H1 (cell line): ENCODE measurements around the gene MALT1. TPM values are rescaled to one million over a fixed set of nuclear protein-coding genes. Genes with fewer than 3 reads are reported as not detected.
A peak's percentile ranks its signal among the peaks of the same experiment; 100 is the strongest.

ENCODE experiments used
- CTCF ChIA-PET: fragments of 300-600 bp; sonication (Branson Sonifier 250); formaldehyde crosslinking; loops from one replicate; lab custom pipeline; 2021; ENCODE audit not compliant: partially characterized antibody; lab: Charles Lee
- POLR2A ChIA-PET: fragments of 300-600 bp; sonication (Branson Sonifier 250); formaldehyde crosslinking; loops from one replicate; lab custom pipeline; 2021; ENCODE audit warnings: inconsistent platforms; ENCODE audit not compliant: partially characterized antibody; lab: Charles Lee
- DNase-seq, 2 experiments: peaks; one replicate each; pipeline versions ENCODE4 v3.0.0 to v3.0.0-alpha.2; 2010 to 2022; ENCODE audit warnings: low spot score in 2 of 2, low read depth in 1 of 2, mixed read lengths in 1 of 2
- FAIRE-seq: peaks from 2 replicates; lab custom pipeline; 2011; peaks lifted over from hg19 to GRCh38; lab: Jason Lieb, UNC
- H2AFZ ChIP-seq: 2 replicates; pipeline ENCODE4 v1.8.1; 2012; ENCODE audit warnings: low read length, inconsistent platforms
- H2AK5ac ChIP-seq: 2 replicates; pipeline ENCODE4 v1.6.1; 2013; ENCODE audit warnings: low read depth, low read length
- H2BK120ac ChIP-seq: replicated peaks from 2 replicates; pipeline ENCODE3; 2013; ENCODE audit warnings: low read depth, low read length, inconsistent platforms
- H2BK12ac ChIP-seq: 2 replicates; pipeline ENCODE4 v1.6.1; 2013; ENCODE audit warnings: low read depth, low read length
- H2BK15ac ChIP-seq: 2 replicates; pipeline ENCODE4 v1.6.1; 2013; ENCODE audit warnings: low read length
- H2BK20ac ChIP-seq: 2 replicates; pipeline ENCODE4 v1.6.1; 2013; ENCODE audit warnings: low read length
- H2BK5ac ChIP-seq: 2 replicates; pipeline ENCODE4 v1.6.1; 2013; ENCODE audit warnings: low read depth, low read length
- H3K14ac ChIP-seq: 2 replicates; pipeline ENCODE4 v1.6.1; 2013; ENCODE audit warnings: inconsistent platforms; ENCODE audit not compliant: insufficient read length
- H3K18ac ChIP-seq: 2 replicates; pipeline ENCODE4 v1.6.1; 2013; ENCODE audit warnings: low read length; ENCODE audit errors: extremely low read depth
- H3K23ac ChIP-seq: 2 replicates; pipeline ENCODE4 v1.6.1; 2013; ENCODE audit warnings: inconsistent platforms; ENCODE audit not compliant: insufficient read length
- H3K23me2 ChIP-seq: 2 replicates; pipeline ENCODE4 v1.6.1; 2013; ENCODE audit warnings: low read depth, low read length
- H3K27ac ChIP-seq: 2 replicates; pipeline ENCODE4 v1.6.1; 2011; ENCODE audit warnings: low read depth, low read length, inconsistent platforms
- H3K27me3 ChIP-seq, 4 experiments: replicated peaks in 1 of 4; 1 replicate in 1 of 4; 2 replicates in 3 of 4; pipeline versions ENCODE4 v1.6.1 to v1.8.1; 2011 to 2013; ENCODE audit warnings: low read length in 3 of 4, mild to moderate bottlenecking in 3 of 4, inconsistent platforms in 2 of 4, mixed read lengths in 2 of 4, moderate library complexity in 1 of 4; ENCODE audit not compliant: control insufficient read depth in 3 of 4, insufficient read depth in 3 of 4; ENCODE audit errors: extremely low read depth in 1 of 4
- H3K36me3 ChIP-seq, 4 experiments: 2 replicates each; pipeline versions ENCODE4 v1.6.1 to v1.8.1; 2011 to 2013; ENCODE audit warnings: mild to moderate bottlenecking in 4 of 4, low read length in 3 of 4, moderate library complexity in 2 of 4, control low read depth in 1 of 4, inconsistent platforms in 1 of 4; ENCODE audit not compliant: insufficient read depth in 4 of 4, control insufficient read depth in 2 of 4
- H3K4ac ChIP-seq: replicated peaks from 2 replicates; pipeline ENCODE3; 2013; ENCODE audit warnings: low read length, low read depth, mixed read lengths, inconsistent platforms; ENCODE audit not compliant: insufficient read length
- H3K4me1 ChIP-seq, 4 experiments: replicated peaks in 1 of 4; 1 replicate in 1 of 4; 2 replicates in 3 of 4; pipeline versions ENCODE4 v1.6.1 to v1.8.1; 2011 to 2013; ENCODE audit warnings: low read length in 3 of 4, inconsistent platforms in 2 of 4, mixed read lengths in 1 of 4; ENCODE audit not compliant: insufficient read depth in 4 of 4, control insufficient read depth in 3 of 4
- H3K4me2 ChIP-seq, 2 experiments: 2 replicates each; pipeline versions ENCODE4 v1.6.1 to v1.8.1; 2011 to 2013; ENCODE audit warnings: low read depth in 2 of 2, low read length in 2 of 2, control low read depth in 1 of 2, inconsistent platforms in 1 of 2, mild to moderate bottlenecking in 1 of 2; ENCODE audit not compliant: insufficient read depth in 1 of 2
- H3K4me3 ChIP-seq, 4 experiments: fragments of 200-600, 300-600 bp in 1 of 4; sonication (generic), shearing (Covaris generic), sonication (Bioruptor Twin) in 1 of 4; 2 replicates each; pipeline versions ENCODE4 v1.5.1 to v1.8.1; 2011 to 2016; ENCODE audit warnings: low read length in 4 of 4, low read depth in 3 of 4, control low read depth in 2 of 4, inconsistent platforms in 2 of 4, mild to moderate bottlenecking in 2 of 4, mixed read lengths in 1 of 4, moderate library complexity in 1 of 4; ENCODE audit not compliant: insufficient read depth in 2 of 4; ENCODE audit errors: extremely low read depth in 1 of 4
- H3K56ac ChIP-seq: replicated peaks from 2 replicates; pipeline ENCODE3; 2013; ENCODE audit warnings: low read depth, mild to moderate bottlenecking, mixed read lengths, low read length, inconsistent platforms; ENCODE audit not compliant: insufficient read length
- H3K79me1 ChIP-seq: 2 replicates; pipeline ENCODE4 v1.6.1; 2013; ENCODE audit warnings: low read depth, low read length, control low read depth
- H3K79me2 ChIP-seq, 2 experiments: 2 replicates each; pipeline versions ENCODE4 v1.6.1 to v1.8.1; 2012 to 2013; ENCODE audit warnings: low read length in 2 of 2, mild to moderate bottlenecking in 2 of 2, inconsistent platforms in 1 of 2; ENCODE audit not compliant: insufficient read depth in 2 of 2, control insufficient read depth in 1 of 2
- H3K9ac ChIP-seq, 4 experiments: replicated peaks in 1 of 4; 1 replicate in 1 of 4; 2 replicates in 3 of 4; pipeline versions ENCODE4 v1.6.1 to v1.8.1; 2011 to 2013; ENCODE audit warnings: low read depth in 3 of 4, low read length in 3 of 4, control low read depth in 2 of 4, mild to moderate bottlenecking in 2 of 4, moderate library complexity in 2 of 4, inconsistent platforms in 1 of 4; ENCODE audit errors: extremely low read depth in 1 of 4
- H3K9me3 ChIP-seq, 2 experiments: 2 replicates each; pipeline versions ENCODE4 v1.6.1 to v1.8.1; 2012 to 2013; ENCODE audit warnings: mild to moderate bottlenecking in 2 of 2, moderate library complexity in 2 of 2, control low read depth in 1 of 2, inconsistent platforms in 1 of 2, low read depth in 1 of 2, low read length in 1 of 2, mixed read lengths in 1 of 2; ENCODE audit not compliant: insufficient read depth in 2 of 2
- H4K20me1 ChIP-seq, 2 experiments: replicated peaks in 1 of 2; 2 replicates each; pipeline versions ENCODE3 to v1.8.1; 2011 to 2013; ENCODE audit warnings: inconsistent platforms in 2 of 2, low read length in 2 of 2, mild to moderate bottlenecking in 1 of 2; ENCODE audit not compliant: insufficient read depth in 2 of 2, control insufficient read depth in 1 of 2
- H4K5ac ChIP-seq: 2 replicates; pipeline ENCODE4 v1.6.1; 2013; ENCODE audit warnings: low read length, low read depth, mixed read lengths, inconsistent platforms; ENCODE audit not compliant: insufficient read length
- H4K8ac ChIP-seq: 2 replicates; pipeline ENCODE4 v1.8.0; 2013; ENCODE audit warnings: mild to moderate bottlenecking, moderate library complexity, low read length, inconsistent platforms; ENCODE audit not compliant: insufficient read depth; ENCODE audit errors: extremely low read depth
- H4K91ac ChIP-seq: replicated peaks from 2 replicates; pipeline ENCODE3; 2013; ENCODE audit warnings: low read length, mixed read lengths, inconsistent platforms; ENCODE audit not compliant: insufficient read length
- CBX8 ChIP-seq: fragments of 300-800, 300-1000 bp; sonication (generic); IDR thresholded peaks from 2 replicates; pipeline ENCODE4 v1.7.1; 2016; ENCODE audit warnings: low read depth, low read length, borderline replicate concordance
- EZH2 ChIP-seq: fragments of 200-600 bp; sonication (generic); IDR thresholded peaks from 2 replicates; pipeline ENCODE4 v1.7.1; 2012; ENCODE audit warnings: low read depth, mild to moderate bottlenecking, moderate library complexity, low read length, inconsistent platforms; ENCODE audit not compliant: severe bottlenecking
- HDAC6 ChIP-seq: IDR thresholded peaks from one replicate; pipeline ENCODE4 v1.7.1; 2012; ENCODE audit warnings: low read depth, mild to moderate bottlenecking, inconsistent platforms, low read length, moderate library complexity
- KDM1A ChIP-seq: fragments of 200-600, 300-600 bp; sonication (generic); IDR thresholded peaks from 2 replicates; pipeline ENCODE4 v1.7.1; 2016; ENCODE audit warnings: mild to moderate bottlenecking, low read length, borderline replicate concordance
- POLR2A ChIP-seq, 2 experiments: IDR thresholded peaks; 1 replicate in 1 of 2; 2 replicates in 1 of 2; pipeline ENCODE4 v1.6.1; 2011; ENCODE audit warnings: low read depth in 2 of 2, low read length in 2 of 2, mild to moderate bottlenecking in 2 of 2; ENCODE audit errors: control extremely low read depth in 1 of 2
- POU5F1 ChIP-seq: IDR thresholded peaks from 2 replicates; pipeline ENCODE4 v1.6.1; 2011; ENCODE audit warnings: low read depth, mild to moderate bottlenecking, low read length, moderate library complexity
- SAP30 ChIP-seq: fragments of 300-600 bp; sonication (generic); IDR thresholded peaks from 2 replicates; pipeline ENCODE4 v1.7.1; 2012; ENCODE audit warnings: low read length, moderate library complexity, mild to moderate bottlenecking, inconsistent platforms; ENCODE audit not compliant: insufficient read depth, insufficient replicate concordance
- SIN3A ChIP-seq, 2 experiments: IDR thresholded peaks in 1 of 2; conservative IDR thresholded peaks in 1 of 2; 2 replicates each; pipeline ENCODE4 v1.6.1; 2011 to 2012; ENCODE audit warnings: low read length in 2 of 2, improper control_type of control experiment in 1 of 2, low read depth in 1 of 2, mild to moderate bottlenecking in 1 of 2
- TCF12 ChIP-seq: IDR thresholded peaks from 2 replicates; pipeline ENCODE4 v1.6.1; 2011; ENCODE audit warnings: low read depth, mild to moderate bottlenecking, low read length
- WGBS, 2 experiments: shearing (Covaris generic) in 1 of 2; methylation state at CpG; one replicate each; pipeline versions ENCODE4 v1.1.6 to v1.1.7; 2013 to 2015; ENCODE audit warnings: low lambda C conversion rate in 2 of 2, mixed read lengths in 2 of 2, inconsistent platforms in 1 of 2, low coverage in 1 of 2, missing lambda C conversion rate in 1 of 2; ENCODE audit not compliant: insufficient replicate concordance in 2 of 2, insufficient coverage in 1 of 2, insufficient read length in 1 of 2; ENCODE audit errors: extremely low coverage in 1 of 2, missing lambda C conversion rate in 1 of 2; 5-methylcytosine and 5-hydroxymethylcytosine counted together
- polyA plus RNA-seq, 7 experiments: library from polyadenylated mRNA; depleted of rRNA in 3 of 7; stranded (reverse) in 5 of 7; unstranded in 2 of 7; fragments of >200 nt in 5 of 7; fragments of 200-250 nt in 2 of 7; gene quantifications; 1 replicate in 5 of 7; 2 replicates in 1 of 7; 4 replicates in 1 of 7; pipeline versions ENCODE4 v1.2.1 to v1.2.3, GENCODE V29; 2011 to 2013; ENCODE audit warnings: missing spikeins in 2 of 7, mixed read lengths in 2 of 7
- total RNA-seq: library from RNA; stranded (reverse); fragmentation: NEBNext Ultra II Directional; extraction: Animal tissue kit (Norgen Biotek cat#: 25700); gene quantifications from 2 replicates; pipeline ENCODE4 v1.2.1, GENCODE V29; 2021

MALT1 gene
- total and polyA plus RNA-seq, 2 of the 8 experiments (the other 6 are each of a cell fraction or from before 2014, with no cell fraction given): 10.7 to 25.9 TPM

- POLR2A ChIA-PET: no interaction called here
- no peaks in the 10 kb centered on the region for H3K79me1 ChIP-seq
- FAIRE-seq: no peak
Observed at GRCh38 chr18:58761970-58762780, 90.9 kb downstream of the MALT1 start.

More at GRCh38 chr18:58761970-58762780, 90.9 kb downstream of the MALT1 start:
- H2BK5ac ChIP-seq: 0 out of 2 replicates have a peak overlapping the region, but pooled peaks have one; percentile 30
- peaks cover 0 to 7% (median 0%) of the 10 kb centered on the region in 4 experiments; a peak in 3 of 7 replicates for H3K4me1 ChIP-seq
- no peak overlapping the region for H4K91ac ChIP-seq
- H2BK120ac ChIP-seq: no peak overlapping the region
- peak in 1 of 2 experiments; percentile 46 for DNase-seq
- no peaks in the 10 kb centered on the region for H3K36me3 ChIP-seq
- H2BK15ac ChIP-seq: no peak overlapping the region
- H3K79me2 ChIP-seq: no peaks in the 10 kb centered on the region
- H2AFZ ChIP-seq: peak overlapping the region; percentile 89; the same call in 1 of the 2 replicates
- H3K18ac ChIP-seq: no peak overlapping the region; the same call in 1 of the 2 replicates
- H2AK5ac ChIP-seq: no peak overlapping the region
- H3K27ac ChIP-seq: no peak overlapping the region
- 0 out of 2 replicates have a peak overlapping the region, but pooled peaks have one; percentile 18 for H2BK20ac ChIP-seq
- H3K27me3 ChIP-seq: no peaks in the 10 kb centered on the region
- WGBS, 2 experiments: 85% methylated on average over 15 of the region's 15 CpGs; no CpG with 5 or more reads in 1 of the 2 experiments
- no peak overlapping the region for H4K5ac ChIP-seq
- no peaks in the 10 kb centered on the region for H4K20me1 ChIP-seq
- peak overlapping the region; percentile 92; the same call in 1 of the 2 replicates for H2BK12ac ChIP-seq
- H4K8ac ChIP-seq: no peak overlapping the region; the same call in 1 of the 2 replicates
- no peak overlapping the region for H3K14ac ChIP-seq
- H3K23ac ChIP-seq: no peak overlapping the region
- no peaks in the 10 kb centered on the region; the same call in 1 of the 2 replicates for H3K23me2 ChIP-seq
- CTCF ChIA-PET: interaction anchor here (0.6 to 26.9 kb wide), 12 partner anchors 11 to 303 kb away, joined by 3 to 591 read pairs (median 4); no protein-coding TSS in a partner anchor
- no peak overlapping the region for H3K4ac ChIP-seq
- no peak overlapping the region for H3K56ac ChIP-seq
- TF ChIP-seq KDM1A (no peak), POU5F1 (no peak), CBX8 (no peak), POLR2A (IDR thresholded peaks at IDR 0.05; ENCODE audit: control extremely low read depth in 1 of 2, low read depth in 2 of 2, low read length in 2 of 2) (no peak), SAP30 (no peak), HDAC6 (no peak), TCF12 (no peak), SIN3A (conservative IDR thresholded peaks at IDR 0.05 in 1 of 2, IDR thresholded peaks at IDR 0.05 in 1 of 2; ENCODE audit: low read depth in 1 of 2, low read length in 2 of 2) (no peak), EZH2 (no peak)
- H3K9me3 ChIP-seq: no peaks in the 10 kb centered on the region
- no peak overlapping the region for H3K4me2 ChIP-seq
- H3K4me3 ChIP-seq: no peak overlapping the region
- no peak overlapping the region for H3K9ac ChIP-seq
